HEK293 (cell line): ENCODE results near the gene BIN2.

ENCODE experiments used
- HOXD13 ChIP-seq: sonication (generic); formaldehyde crosslinking; IDR thresholded peaks from 2 replicates; pipeline ENCODE4 v1.8.0; 2022; ENCODE audit warnings: missing genetic modification reagents, borderline replicate concordance
- KLF1 ChIP-seq: fragments of 450-650 bp; formaldehyde crosslinking; IDR thresholded peaks from 2 replicates; pipeline ENCODE4 v1.5.1; 2016; ENCODE audit warnings: missing biosample characterization, missing genetic modification characterization
- KLF10 ChIP-seq: fragments of 450-650 bp; IDR thresholded peaks from 2 replicates; pipeline ENCODE4 v1.5.1; 2018; ENCODE audit warnings: missing biosample characterization, mild to moderate bottlenecking, missing genetic modification characterization
- MZF1 ChIP-seq: fragments of 450-650 bp; formaldehyde crosslinking; IDR thresholded peaks from 2 replicates; pipeline ENCODE4 v1.5.1; 2017; ENCODE audit warnings: missing biosample characterization, missing genetic modification characterization, borderline replicate concordance
- RBAK ChIP-seq: fragments of 450-650 bp; formaldehyde crosslinking; IDR thresholded peaks from 2 replicates; pipeline ENCODE4 v1.5.1; 2016; ENCODE audit warnings: missing biosample characterization, missing genetic modification characterization
- SALL2 ChIP-seq: fragments of 450-650 bp; formaldehyde crosslinking; IDR thresholded peaks from 2 replicates; pipeline ENCODE4 v1.5.0; 2017; ENCODE audit warnings: missing biosample characterization, mild to moderate bottlenecking, missing genetic modification characterization, borderline replicate concordance
- SP7 ChIP-seq: fragments of 450-650 bp; formaldehyde crosslinking; IDR thresholded peaks from 2 replicates; pipeline ENCODE4 v1.5.1; 2016; ENCODE audit warnings: missing biosample characterization, missing genetic modification characterization
- ZNF138 ChIP-seq: fragments of 450-650 bp; formaldehyde crosslinking; IDR thresholded peaks from 2 replicates; pipeline ENCODE4 v1.5.1; 2016; ENCODE audit warnings: missing biosample characterization, missing genetic modification characterization, borderline replicate concordance
- ZNF146 ChIP-seq: fragments of 450-650 bp; formaldehyde crosslinking; IDR thresholded peaks from 2 replicates; pipeline ENCODE4 v1.5.1; 2016; ENCODE audit warnings: missing biosample characterization, missing genetic modification characterization
- ZNF157 ChIP-seq: fragments of 450-650 bp; formaldehyde crosslinking; IDR thresholded peaks from 2 replicates; pipeline ENCODE4 v1.5.1; 2016; ENCODE audit warnings: missing biosample characterization, missing genetic modification characterization
- ZNF211 ChIP-seq: fragments of 450-650 bp; formaldehyde crosslinking; IDR thresholded peaks from 2 replicates; pipeline ENCODE4 v1.5.1; 2016; ENCODE audit warnings: low read depth, missing biosample characterization, missing genetic modification characterization
- ZNF239 ChIP-seq: fragments of 450-650 bp; formaldehyde crosslinking; IDR thresholded peaks from 2 replicates; pipeline ENCODE4 v1.5.1; 2016; ENCODE audit warnings: missing biosample characterization, missing genetic modification characterization
- ZNF24 ChIP-seq: fragments of 450-650 bp; formaldehyde crosslinking; IDR thresholded peaks from 2 replicates; pipeline ENCODE4 v1.5.1; 2016; ENCODE audit warnings: missing biosample characterization, missing genetic modification characterization
- ZNF266 ChIP-seq: fragments of 450-650 bp; formaldehyde crosslinking; IDR thresholded peaks from 2 replicates; pipeline ENCODE4 v1.5.1; 2016; ENCODE audit warnings: missing biosample characterization, missing genetic modification characterization, low read depth
- ZNF324 ChIP-seq: fragments of 450-650 bp; formaldehyde crosslinking; IDR thresholded peaks from 2 replicates; pipeline ENCODE4 v1.5.1; 2016; ENCODE audit warnings: missing biosample characterization, missing genetic modification characterization
- ZNF341 ChIP-seq: fragments of 450-650 bp; formaldehyde crosslinking; IDR thresholded peaks from 2 replicates; pipeline ENCODE4; 2016; ENCODE audit warnings: low read depth, missing biosample characterization, missing genetic modification characterization
- ZNF433 ChIP-seq: fragments of 450-650 bp; formaldehyde crosslinking; IDR thresholded peaks from 2 replicates; pipeline ENCODE4 v1.5.1; 2016; ENCODE audit warnings: missing biosample characterization, missing genetic modification characterization, low read depth
- ZNF660 ChIP-seq: fragments of 450-650 bp; IDR thresholded peaks from 2 replicates; pipeline ENCODE4 v1.5.1; 2018; ENCODE audit warnings: missing biosample characterization, mild to moderate bottlenecking, missing genetic modification characterization
- ZNF707 ChIP-seq: fragments of 450-650 bp; formaldehyde crosslinking; IDR thresholded peaks from 2 replicates; pipeline ENCODE4 v1.5.1; 2016; ENCODE audit warnings: missing biosample characterization, missing genetic modification characterization
- ZNF777 ChIP-seq: fragments of 450-650 bp; formaldehyde crosslinking; IDR thresholded peaks from 2 replicates; pipeline ENCODE4 v1.5.1; 2017; ENCODE audit warnings: missing biosample characterization, missing genetic modification characterization, borderline replicate concordance
- ZNF843 ChIP-seq: fragments of 450-650 bp; formaldehyde crosslinking; IDR thresholded peaks from 2 replicates; pipeline ENCODE4 v1.5.1; 2016; ENCODE audit warnings: missing biosample characterization, missing genetic modification characterization
- ZSCAN16 ChIP-seq: fragments of 450-650 bp; formaldehyde crosslinking; IDR thresholded peaks from 2 replicates; pipeline ENCODE4 v1.5.1; 2016; ENCODE audit warnings: missing biosample characterization, missing genetic modification characterization
- TF ChIP-seq, protein P1 (sequence below): fragments of 450-650 bp; formaldehyde crosslinking; IDR thresholded peaks from 2 replicates; pipeline ENCODE4 v1.5.1; 2016; ENCODE audit warnings: missing biosample characterization, missing genetic modification characterization
- TF ChIP-seq, protein P2 (sequence below): fragments of 450-650 bp; formaldehyde crosslinking; IDR thresholded peaks from 2 replicates; pipeline ENCODE4 v1.5.1; 2016; ENCODE audit warnings: missing biosample characterization, missing genetic modification characterization
- TF ChIP-seq, protein P3 (sequence below): fragments of 450-650 bp; IDR thresholded peaks from 2 replicates; pipeline ENCODE4 v1.5.1; 2018; ENCODE audit warnings: missing biosample characterization, mild to moderate bottlenecking, missing genetic modification characterization
- TF ChIP-seq, protein P4 (sequence below): fragments of 450-650 bp; formaldehyde crosslinking; IDR thresholded peaks from 2 replicates; pipeline ENCODE4 v1.5.1; 2017; ENCODE audit warnings: missing biosample characterization, mild to moderate bottlenecking, missing genetic modification characterization, moderate library complexity
- TF ChIP-seq, protein P5 (sequence below): fragments of 450-650 bp; formaldehyde crosslinking; IDR thresholded peaks from 2 replicates; pipeline ENCODE4 v1.5.1; 2016; ENCODE audit warnings: missing biosample characterization, missing genetic modification characterization, borderline replicate concordance
- TF ChIP-seq, protein P6 (sequence below): fragments of 450-650 bp; formaldehyde crosslinking; IDR thresholded peaks from 2 replicates; pipeline ENCODE4 v1.5.1; 2016; ENCODE audit warnings: missing biosample characterization, missing genetic modification characterization
- TF ChIP-seq, protein P7 (sequence below): fragments of 450-650 bp; formaldehyde crosslinking; optimal IDR thresholded peaks from 2 replicates; pipeline ENCODE3; 2016; ENCODE audit warnings: missing biosample characterization, mild to moderate bottlenecking, missing genetic modification characterization

BIN2 gene

DNA sequence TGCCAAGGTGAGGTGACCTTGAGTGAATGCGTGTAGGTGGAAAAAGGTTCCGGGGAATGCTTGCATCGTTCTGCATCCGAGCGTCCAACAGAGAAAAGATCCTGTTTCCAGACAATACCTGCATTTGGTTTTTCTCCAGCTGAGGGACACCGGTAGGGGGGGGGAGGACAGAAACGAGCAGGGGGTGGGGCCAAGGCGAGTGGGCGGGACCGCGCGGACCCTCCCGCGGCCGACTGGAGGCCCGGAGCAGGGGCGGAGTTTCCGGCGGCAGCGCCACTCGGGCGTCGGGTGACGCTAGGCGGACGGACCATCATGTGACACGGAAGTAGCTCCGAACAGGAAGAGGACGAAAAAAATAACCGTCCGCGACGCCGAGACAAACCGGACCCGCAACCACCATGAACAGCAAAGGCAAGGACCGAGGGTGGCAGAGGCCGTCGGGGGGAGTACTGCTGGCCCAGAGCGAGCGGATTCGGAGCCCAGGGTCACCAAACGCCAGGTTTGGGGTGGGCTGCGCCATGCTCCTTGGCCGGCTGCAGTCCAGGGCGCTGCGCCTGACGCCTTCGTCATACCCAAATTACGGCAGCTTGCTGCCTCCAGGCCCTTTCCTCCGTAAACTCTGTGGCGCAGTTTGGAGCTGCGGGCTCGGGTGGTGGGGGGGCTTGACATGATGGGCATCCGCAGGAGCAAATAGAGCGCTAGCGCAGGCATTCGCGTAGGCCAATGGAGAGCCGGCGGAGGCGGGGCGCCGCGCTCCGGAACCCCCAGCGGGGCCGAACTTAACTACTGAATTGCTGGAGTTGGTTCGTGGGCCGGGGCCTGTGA is 85.3 kb downstream of the BIN2 start, which contains the start of gene DAZAP2 (continued):
- TF ChIP-seq, protein P1, sequence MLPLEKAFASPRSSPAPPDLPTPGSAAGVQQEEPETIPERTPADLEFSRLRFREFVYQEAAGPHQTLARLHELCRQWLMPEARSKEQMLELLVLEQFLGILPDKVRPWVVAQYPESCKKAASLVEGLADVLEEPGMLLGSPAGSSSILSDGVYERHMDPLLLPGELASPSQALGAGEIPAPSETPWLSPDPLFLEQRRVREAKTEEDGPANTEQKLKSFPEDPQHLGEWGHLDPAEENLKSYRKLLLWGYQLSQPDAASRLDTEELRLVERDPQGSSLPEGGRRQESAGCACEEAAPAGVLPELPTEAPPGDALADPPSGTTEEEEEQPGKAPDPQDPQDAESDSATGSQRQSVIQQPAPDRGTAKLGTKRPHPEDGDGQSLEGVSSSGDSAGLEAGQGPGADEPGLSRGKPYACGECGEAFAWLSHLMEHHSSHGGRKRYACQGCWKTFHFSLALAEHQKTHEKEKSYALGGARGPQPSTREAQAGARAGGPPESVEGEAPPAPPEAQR (tag by site-specific recombination) = no peak
- no peak for TF ChIP-seq ZNF433
- TF ChIP-seq RBAK = no peak
- peak; percentile 65 for TF ChIP-seq SP7 (tag by site-specific recombination)
- no peak for TF ChIP-seq MZF1
- TF ChIP-seq ZNF660 (tag by site-specific recombination) = peak; percentile 55; the same call in 1 of the 2 replicates
- TF ChIP-seq ZNF777 (tag by site-specific recombination) = peak; percentile 68; the same call in 1 of the 2 replicates
- TF ChIP-seq, protein P2, sequence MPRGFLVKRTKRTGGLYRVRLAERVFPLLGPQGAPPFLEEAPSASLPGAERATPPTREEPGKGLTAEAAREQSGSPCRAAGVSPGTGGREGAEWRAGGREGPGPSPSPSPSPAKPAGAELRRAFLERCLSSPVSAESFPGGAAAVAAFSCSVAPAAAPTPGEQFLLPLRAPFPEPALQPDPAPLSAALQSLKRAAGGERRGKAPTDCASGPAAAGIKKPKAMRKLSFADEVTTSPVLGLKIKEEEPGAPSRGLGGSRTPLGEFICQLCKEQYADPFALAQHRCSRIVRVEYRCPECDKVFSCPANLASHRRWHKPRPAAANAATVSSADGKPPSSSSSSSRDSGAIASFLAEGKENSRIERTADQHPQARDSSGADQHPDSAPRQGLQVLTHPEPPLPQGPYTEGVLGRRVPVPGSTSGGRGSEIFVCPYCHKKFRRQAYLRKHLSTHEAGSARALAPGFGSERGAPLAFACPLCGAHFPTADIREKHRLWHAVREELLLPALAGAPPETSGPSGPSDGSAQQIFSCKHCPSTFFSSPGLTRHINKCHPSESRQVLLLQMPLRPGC (tag by site-specific recombination) = 0 out of 2 replicates have a peak, but pooled peaks have one; percentile 11
- TF ChIP-seq, protein P3, sequence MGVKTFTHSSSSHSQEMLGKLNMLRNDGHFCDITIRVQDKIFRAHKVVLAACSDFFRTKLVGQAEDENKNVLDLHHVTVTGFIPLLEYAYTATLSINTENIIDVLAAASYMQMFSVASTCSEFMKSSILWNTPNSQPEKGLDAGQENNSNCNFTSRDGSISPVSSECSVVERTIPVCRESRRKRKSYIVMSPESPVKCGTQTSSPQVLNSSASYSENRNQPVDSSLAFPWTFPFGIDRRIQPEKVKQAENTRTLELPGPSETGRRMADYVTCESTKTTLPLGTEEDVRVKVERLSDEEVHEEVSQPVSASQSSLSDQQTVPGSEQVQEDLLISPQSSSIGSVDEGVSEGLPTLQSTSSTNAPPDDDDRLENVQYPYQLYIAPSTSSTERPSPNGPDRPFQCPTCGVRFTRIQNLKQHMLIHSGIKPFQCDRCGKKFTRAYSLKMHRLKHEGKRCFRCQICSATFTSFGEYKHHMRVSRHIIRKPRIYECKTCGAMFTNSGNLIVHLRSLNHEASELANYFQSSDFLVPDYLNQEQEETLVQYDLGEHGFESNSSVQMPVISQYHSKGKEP (tag by site-specific recombination) = no peak
- TF ChIP-seq KLF1 (tag by site-specific recombination) = peak; percentile 66
- TF ChIP-seq, protein P4, sequence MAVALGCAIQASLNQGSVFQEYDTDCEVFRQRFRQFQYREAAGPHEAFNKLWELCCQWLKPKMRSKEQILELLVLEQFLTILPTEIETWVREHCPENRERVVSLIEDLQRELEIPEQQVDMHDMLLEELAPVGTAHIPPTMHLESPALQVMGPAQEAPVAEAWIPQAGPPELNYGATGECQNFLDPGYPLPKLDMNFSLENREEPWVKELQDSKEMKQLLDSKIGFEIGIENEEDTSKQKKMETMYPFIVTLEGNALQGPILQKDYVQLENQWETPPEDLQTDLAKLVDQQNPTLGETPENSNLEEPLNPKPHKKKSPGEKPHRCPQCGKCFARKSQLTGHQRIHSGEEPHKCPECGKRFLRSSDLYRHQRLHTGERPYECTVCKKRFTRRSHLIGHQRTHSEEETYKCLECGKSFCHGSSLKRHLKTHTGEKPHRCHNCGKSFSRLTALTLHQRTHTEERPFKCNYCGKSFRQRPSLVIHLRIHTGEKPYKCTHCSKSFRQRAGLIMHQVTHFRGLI (tag by site-specific recombination) = no peak
- TF ChIP-seq, protein P5, sequence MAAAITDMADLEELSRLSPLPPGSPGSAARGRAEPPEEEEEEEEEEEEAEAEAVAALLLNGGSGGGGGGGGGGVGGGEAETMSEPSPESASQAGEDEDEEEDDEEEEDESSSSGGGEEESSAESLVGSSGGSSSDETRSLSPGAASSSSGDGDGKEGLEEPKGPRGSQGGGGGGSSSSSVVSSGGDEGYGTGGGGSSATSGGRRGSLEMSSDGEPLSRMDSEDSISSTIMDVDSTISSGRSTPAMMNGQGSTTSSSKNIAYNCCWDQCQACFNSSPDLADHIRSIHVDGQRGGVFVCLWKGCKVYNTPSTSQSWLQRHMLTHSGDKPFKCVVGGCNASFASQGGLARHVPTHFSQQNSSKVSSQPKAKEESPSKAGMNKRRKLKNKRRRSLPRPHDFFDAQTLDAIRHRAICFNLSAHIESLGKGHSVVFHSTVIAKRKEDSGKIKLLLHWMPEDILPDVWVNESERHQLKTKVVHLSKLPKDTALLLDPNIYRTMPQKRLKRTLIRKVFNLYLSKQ = no peak
- TF ChIP-seq ZNF157 = no peak
- peak; percentile 91 for TF ChIP-seq ZNF24 (tag by site-specific recombination)
- TF ChIP-seq KLF10 = 0 out of 2 replicates have a peak, but pooled peaks have one; percentile 9
- no peak for TF ChIP-seq ZNF211 (tag by site-specific recombination)
- TF ChIP-seq ZNF707 = no peak
- TF ChIP-seq ZSCAN16 (tag by site-specific recombination) = 0 out of 2 replicates have a peak, but pooled peaks have one; percentile 24
- TF ChIP-seq, protein P6, sequence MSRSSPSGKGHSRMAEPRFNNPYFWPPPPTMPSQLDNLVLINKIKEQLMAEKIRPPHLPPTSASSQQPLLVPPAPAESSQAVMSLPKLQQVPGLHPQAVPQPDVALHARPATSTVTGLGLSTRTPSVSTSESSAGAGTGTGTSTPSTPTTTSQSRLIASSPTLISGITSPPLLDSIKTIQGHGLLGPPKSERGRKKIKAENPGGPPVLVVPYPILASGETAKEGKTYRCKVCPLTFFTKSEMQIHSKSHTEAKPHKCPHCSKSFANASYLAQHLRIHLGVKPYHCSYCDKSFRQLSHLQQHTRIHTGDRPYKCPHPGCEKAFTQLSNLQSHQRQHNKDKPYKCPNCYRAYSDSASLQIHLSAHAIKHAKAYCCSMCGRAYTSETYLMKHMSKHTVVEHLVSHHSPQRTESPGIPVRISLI (tag by site-specific recombination) = peak; percentile 98
- TF ChIP-seq ZNF324 (tag by site-specific recombination) = peak; percentile 50; the same call in 1 of the 2 replicates
- no peak for TF ChIP-seq ZNF138 (tag by site-specific recombination)
- TF ChIP-seq SALL2 = no peak
- TF ChIP-seq, protein P7, sequence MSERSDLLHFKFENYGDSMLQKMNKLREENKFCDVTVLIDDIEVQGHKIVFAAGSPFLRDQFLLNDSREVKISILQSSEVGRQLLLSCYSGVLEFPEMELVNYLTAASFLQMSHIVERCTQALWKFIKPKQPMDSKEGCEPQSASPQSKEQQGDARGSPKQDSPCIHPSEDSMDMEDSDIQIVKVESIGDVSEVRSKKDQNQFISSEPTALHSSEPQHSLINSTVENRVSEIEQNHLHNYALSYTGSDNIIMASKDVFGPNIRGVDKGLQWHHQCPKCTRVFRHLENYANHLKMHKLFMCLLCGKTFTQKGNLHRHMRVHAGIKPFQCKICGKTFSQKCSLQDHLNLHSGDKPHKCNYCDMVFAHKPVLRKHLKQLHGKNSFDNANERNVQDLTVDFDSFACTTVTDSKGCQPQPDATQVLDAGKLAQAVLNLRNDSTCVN = peak; percentile 62
- TF ChIP-seq ZNF341 = 0 out of 2 replicates have a peak, but pooled peaks have one; percentile 24
- peak; percentile 25; the same call in 1 of the 2 replicates for TF ChIP-seq ZNF146 (tag by site-specific recombination)
- no peak for TF ChIP-seq ZNF266 (tag by site-specific recombination)
- TF ChIP-seq ZNF843 (tag by site-specific recombination) = peak; percentile 71
- no peak for TF ChIP-seq ZNF239 (tag by site-specific recombination)
- no peak for TF ChIP-seq HOXD13 (CRISPR knock-in tag)
